Neural crest cell (in vitro differentiated cells): ENCODE measurements around the gene ADGRL4. TPM values are rescaled to one million over a fixed set of nuclear protein-coding genes. Genes with fewer than 3 reads are reported as not detected.

ENCODE experiments used
- DNase-seq: peaks from one replicate; pipeline ENCODE4 v3.0.0; 2021; ENCODE audit warnings: low read depth, mixed read lengths, low spot score
- H3K27ac Mint-ChIP-seq: one replicate; pipeline ENCODE4 v1.8.0; 2021; ENCODE audit warnings: mild to moderate bottlenecking, mixed read lengths; ENCODE audit not compliant: unreplicated experiment
- H3K27me3 Mint-ChIP-seq: 2 replicates; pipeline ENCODE4 v1.8.0; 2021; ENCODE audit warnings: low read depth, mild to moderate bottlenecking, mixed read lengths
- H3K36me3 Mint-ChIP-seq: 2 replicates; pipeline ENCODE4 v1.8.0; 2021; ENCODE audit warnings: low read depth, mild to moderate bottlenecking, mixed read lengths
- H3K4me1 Mint-ChIP-seq: 2 replicates; pipeline ENCODE4 v1.8.0; 2021; ENCODE audit warnings: mixed read lengths
- H3K4me3 Mint-ChIP-seq: one replicate; pipeline ENCODE4 v1.8.0; 2021; ENCODE audit warnings: mild to moderate bottlenecking, mixed read lengths
- H3K9me3 Mint-ChIP-seq: 2 replicates; pipeline ENCODE4 v1.8.0; 2021; ENCODE audit warnings: mixed read lengths
- total RNA-seq: library from RNA; stranded (reverse); gene quantifications from 2 replicates; pipeline ENCODE4 v1.2.1, GENCODE V29; 2021
- TF ChIP-seq, protein P1 (sequence below): fragments of 200-600 bp; sonication (generic); conservative IDR thresholded peaks from 2 replicates; pipeline ENCODE4 v1.5.0; 2021; ENCODE audit warnings: antibody characterized with exemption, mild to moderate bottlenecking

The ADGRL4 gene
- total RNA-seq, 1 donor from 2014 or later = 0.98 TPM

DNA sequence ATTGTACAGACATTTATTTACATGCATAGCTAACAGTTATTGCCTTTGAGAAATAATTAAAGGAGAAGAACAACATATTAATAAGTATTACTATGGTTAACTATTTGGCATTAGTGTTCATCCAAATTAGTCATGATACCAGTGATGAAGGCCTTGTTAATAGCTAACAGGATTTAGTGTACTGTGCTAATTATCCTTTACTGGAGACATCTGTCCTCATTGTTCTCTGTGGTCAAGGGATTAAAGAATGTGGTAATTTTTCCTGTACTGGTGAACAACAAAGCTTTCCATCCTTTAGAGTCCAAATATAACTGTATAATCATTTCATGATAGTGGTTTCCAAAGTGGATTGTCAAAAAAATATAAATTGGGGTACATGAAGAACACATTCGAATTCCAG, 103.9 kb downstream of the ADGRL4 start:
- H3K4me1 Mint-ChIP-seq = no peaks in the 10 kb centered on the region
- no peaks in the 10 kb centered on the region for H3K9me3 Mint-ChIP-seq
- H3K27me3 Mint-ChIP-seq = no peaks in the 10 kb centered on the region
- TF ChIP-seq, protein P1, sequence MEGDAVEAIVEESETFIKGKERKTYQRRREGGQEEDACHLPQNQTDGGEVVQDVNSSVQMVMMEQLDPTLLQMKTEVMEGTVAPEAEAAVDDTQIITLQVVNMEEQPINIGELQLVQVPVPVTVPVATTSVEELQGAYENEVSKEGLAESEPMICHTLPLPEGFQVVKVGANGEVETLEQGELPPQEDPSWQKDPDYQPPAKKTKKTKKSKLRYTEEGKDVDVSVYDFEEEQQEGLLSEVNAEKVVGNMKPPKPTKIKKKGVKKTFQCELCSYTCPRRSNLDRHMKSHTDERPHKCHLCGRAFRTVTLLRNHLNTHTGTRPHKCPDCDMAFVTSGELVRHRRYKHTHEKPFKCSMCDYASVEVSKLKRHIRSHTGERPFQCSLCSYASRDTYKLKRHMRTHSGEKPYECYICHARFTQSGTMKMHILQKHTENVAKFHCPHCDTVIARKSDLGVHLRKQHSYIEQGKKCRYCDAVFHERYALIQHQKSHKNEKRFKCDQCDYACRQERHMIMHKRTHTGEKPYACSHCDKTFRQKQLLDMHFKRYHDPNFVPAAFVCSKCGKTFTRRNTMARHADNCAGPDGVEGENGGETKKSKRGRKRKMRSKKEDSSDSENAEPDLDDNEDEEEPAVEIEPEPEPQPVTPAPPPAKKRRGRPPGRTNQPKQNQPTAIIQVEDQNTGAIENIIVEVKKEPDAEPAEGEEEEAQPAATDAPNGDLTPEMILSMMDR = no peak
- H3K4me3 Mint-ChIP-seq = no peak overlapping the region
- H3K27ac Mint-ChIP-seq = no peak overlapping the region
- H3K36me3 Mint-ChIP-seq = no peaks in the 10 kb centered on the region
- DNase-seq = no peak

DNA sequence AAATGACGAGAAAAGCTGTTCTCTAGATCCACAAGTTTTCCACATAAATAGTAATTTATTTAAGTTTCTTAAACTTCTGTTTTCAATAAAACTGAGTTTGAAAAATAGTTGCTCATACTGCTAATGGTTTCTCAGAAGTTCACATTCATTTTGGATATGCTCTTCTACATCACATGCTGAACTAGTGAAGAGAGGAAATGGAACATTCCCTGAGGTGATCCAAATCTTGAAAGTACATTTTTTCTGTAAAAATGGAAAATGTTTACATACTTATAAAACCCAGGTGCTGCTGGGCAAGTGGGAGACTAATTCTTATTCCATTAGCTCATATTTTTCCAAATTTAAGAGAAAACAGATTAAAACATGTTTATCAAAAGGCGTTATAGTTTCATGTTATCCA, 111.7 kb downstream of the ADGRL4 start:
- TF ChIP-seq, protein P1 = no peak
- Mint-ChIP-seq H3K27ac (no peak overlapping the region), H3K4me3 (no peak overlapping the region), H3K4me1 (no peaks in the 10 kb centered on the region), H3K36me3 (no peaks in the 10 kb centered on the region), H3K27me3 (no peaks in the 10 kb centered on the region), H3K9me3 (peaks cover 2% of the 10 kb centered on the region)
- DNase-seq = no peak

DNA sequence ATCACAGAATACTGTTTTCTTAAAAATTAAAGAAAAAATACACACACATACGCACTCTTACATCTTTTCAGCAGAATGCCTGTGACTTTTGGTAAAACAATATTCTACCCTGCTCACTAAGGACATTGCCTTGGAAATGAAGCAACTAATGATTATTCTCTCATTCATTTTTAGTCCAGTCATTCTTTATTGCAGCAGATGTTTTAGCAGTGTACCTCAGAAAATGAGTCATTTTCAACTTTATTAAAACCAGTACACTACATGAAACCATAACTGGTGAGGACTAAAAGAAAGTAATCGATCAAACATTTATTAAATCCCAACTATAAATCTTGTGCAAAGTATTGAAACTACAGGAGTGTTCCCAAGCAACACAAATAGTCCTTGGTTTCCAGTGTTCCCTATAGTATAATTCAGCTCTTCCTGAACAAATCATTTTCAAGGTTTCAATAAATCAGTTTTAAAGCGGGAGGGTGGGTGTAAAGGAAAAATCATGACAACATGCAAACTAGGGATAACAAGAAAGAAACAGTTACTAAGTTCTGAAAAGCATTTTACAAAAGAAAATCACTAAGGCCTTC, 114.2 kb downstream of the ADGRL4 start:
- H3K27me3 Mint-ChIP-seq = no peaks in the 10 kb centered on the region
- H3K36me3 Mint-ChIP-seq = no peaks in the 10 kb centered on the region
- peak overlapping the region; percentile 29 for H3K27ac Mint-ChIP-seq
- no peaks in the 10 kb centered on the region for H3K4me1 Mint-ChIP-seq
- TF ChIP-seq, protein P1 = no peak
- peaks cover 2% of the 10 kb centered on the region for H3K9me3 Mint-ChIP-seq
- DNase-seq = no peak
- no peak overlapping the region for H3K4me3 Mint-ChIP-seq

DNA sequence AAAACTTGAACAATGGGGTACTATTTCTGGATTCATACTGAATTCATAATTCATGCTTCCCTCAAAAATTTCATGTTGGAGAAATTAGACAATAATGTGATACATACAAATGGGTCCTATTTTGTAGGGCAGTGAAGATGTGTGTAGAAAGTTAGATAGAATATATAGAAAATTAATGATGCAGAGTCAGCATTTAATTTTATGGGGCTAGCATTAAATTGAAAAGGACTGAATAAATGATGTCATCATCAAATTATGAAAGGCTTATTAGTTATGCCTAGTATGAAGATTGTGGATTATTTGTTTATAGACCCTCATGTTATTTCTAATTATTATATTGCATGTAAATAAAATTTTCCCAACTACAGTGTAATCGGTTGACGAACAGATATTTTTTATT, 119.1 kb downstream of the ADGRL4 start:
- no peak for DNase-seq
- Mint-ChIP-seq H3K27me3 (no peaks in the 10 kb centered on the region), H3K4me3 (no peak overlapping the region), H3K9me3 (peaks cover 2% of the 10 kb centered on the region), H3K36me3 (no peaks in the 10 kb centered on the region), H3K4me1 (peaks cover 6% of the 10 kb centered on the region), H3K27ac (no peak overlapping the region)
- TF ChIP-seq, protein P1 = no peak

DNA sequence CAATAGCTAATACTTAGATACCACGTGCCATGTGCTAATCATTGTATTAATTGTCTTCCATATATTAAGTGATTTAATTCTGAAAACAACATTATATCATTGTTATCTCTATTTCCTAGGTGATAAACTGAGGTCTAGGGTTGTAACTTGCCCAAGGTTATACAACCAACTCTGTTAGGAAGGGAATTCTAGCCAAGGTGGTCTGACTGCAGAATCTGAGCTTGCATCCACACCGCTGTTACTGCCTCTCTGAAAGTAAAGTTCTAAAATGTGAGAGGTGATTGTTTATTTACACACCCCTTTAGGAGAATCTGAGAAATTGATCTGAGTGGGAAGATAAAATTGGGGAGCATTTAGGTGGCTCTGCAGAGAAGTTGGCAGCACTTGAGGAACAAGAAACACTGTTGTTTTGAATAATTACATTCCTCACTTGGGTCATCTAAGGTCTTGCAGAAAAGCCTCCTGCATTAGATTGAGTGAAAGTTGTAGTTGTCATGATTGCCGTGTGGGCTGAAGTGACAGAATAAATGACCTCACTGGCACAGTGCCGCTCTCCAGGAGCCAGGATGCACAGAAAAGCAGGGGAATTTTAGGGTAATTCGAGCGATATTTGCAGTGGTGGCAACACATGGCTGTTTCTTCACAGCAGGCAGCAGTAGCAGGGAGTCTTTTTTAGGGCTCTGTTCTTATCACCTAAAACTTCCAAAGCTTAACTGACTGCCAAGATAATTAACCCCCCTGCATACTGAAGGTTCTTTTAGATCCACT, 121.7 kb downstream of the ADGRL4 start:
- DNase-seq = no peak
- no peaks in the 10 kb centered on the region for H3K36me3 Mint-ChIP-seq
- TF ChIP-seq, protein P1 = no peak
- H3K4me1 Mint-ChIP-seq = peaks cover 6% of the 10 kb centered on the region
- H3K27me3 Mint-ChIP-seq = no peaks in the 10 kb centered on the region
- no peak overlapping the region for H3K4me3 Mint-ChIP-seq
- H3K9me3 Mint-ChIP-seq = no peaks in the 10 kb centered on the region
- H3K27ac Mint-ChIP-seq = no peak overlapping the region
